ENCODE data around the gene CAMKK1.
"Not testable (repeated sequence)": the region's sequence is repeated elsewhere in the genome, so short reads cannot be mapped to it uniquely, and the experiment has no call there.

The CAMKK1 gene

DNA sequence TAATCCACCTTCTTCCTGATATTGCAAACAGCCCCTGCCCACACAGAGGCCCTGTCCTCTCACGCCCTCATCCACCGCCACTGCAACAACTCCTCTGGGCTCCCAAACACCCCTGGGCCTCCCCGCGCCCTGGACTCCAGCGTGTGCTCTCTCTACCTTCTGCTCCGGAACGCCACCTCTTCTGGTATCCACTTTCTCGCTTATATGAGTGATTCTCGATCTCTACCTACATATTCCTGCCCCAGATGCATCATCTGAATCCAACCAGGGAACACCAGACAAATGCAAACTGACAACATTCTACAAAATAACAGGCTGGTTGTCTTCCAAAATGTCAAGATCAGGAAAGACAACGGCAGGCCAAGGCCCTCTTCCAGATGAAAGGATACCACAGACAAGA is 19.0 kb downstream of the CAMKK1 start:
- DNase-seq = no peak

DNA sequence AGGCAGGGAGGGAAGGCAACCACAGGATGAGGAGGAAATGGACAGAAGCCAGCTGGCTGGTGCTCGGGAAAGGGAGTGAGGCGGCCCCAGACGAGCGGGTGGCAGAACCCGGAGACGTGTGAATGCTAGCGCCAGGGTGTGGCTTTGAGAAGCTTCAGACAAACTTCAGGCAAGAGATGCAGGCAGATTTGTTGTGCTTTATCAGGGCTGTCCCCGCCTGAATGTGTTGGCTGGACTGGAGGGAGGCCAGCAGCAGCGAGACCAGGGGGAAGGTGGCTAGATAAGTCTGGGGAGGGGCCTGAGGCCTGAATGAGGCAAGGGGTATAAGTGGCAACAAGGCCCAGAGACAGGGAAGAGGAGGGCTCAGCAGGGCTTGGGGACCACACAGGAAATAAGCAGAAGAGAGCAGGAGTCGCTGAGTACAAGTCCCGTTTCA is 22.0 kb downstream of the CAMKK1 start:
- DNase-seq = peak; percentile 63

DNA sequence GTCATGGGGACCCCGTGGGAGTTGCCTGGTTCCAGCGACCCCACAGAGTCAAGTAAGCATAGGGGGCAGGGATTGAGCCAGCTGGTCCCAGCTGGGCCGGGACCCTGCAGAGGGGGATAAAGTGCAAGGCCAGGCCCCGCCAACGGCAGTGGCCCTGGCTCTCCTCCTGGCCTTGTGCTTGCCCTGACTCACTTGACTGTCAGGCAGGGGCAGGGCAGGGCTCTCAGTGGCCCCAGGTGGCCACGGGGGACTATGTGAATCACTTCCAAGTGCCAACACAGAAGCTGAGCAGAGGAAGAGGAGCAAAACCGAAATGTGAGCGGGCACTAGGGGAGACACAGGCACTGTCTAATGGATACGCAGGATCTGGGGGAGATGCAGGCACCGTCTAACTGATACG is 25.2 kb downstream of the CAMKK1 start:
- DNase-seq = no peak

DNA sequence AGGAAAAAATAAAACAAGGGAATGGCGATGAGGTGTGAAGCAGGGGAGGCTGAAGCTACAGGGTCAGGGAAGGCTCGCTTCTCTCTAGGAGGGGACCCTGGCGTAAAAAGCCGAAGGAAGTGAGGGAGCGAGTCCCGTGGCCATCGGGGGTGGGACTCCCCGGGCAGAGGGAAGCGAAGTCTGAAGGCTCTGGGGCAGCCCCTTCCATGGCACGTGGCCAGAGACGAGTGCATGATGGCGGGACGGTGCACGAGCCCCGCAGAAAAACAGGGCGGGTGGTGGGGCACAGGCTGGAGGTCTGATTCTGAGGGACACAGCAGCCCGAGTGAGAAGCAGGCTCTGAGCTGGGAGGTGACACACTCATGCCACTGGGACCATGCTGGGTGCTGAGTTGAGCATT is 25.7 kb downstream of the CAMKK1 start:
- DNase-seq = no peak

DNA sequence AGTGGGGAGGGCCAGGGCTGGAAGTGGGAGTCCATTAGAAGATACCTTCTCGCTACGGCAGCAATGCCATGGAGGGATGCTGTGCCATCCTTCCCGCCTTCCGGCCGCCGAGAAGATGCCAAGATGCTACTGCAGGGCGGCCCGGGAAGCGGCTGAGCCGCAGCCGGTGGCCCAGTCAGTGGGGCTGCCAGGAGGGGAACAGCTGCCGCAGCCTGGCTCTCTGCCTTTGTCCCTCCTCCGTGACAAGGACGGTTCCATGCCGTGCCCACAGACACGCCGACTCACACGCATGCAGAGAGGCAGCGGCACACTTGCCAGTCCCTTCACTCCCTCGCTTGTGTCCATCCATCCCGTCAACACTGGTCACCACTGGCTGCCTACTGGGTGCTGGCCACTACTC is 26.6 kb downstream of the CAMKK1 start:
- DNase-seq = no peak

DNA sequence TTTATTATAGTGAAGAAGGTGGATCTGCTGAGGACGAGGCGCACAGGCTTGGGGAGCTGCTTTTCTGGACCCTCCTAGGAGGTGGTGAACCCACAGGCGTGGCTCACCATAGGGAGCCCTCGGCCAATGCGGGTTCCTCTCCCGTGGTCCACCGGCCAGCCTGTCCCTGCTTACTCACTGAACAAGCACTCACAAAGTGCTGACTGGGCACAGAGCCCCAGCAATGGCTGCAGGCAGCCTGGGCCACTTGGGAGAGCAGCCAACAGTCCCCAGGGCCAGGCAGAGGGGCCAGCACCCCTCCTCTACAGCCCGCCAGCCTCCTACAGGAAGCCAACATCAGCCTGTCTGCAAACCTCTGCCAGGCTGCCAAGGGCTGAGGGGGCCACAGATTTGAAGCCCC is 27.7 kb downstream of the CAMKK1 start:
- DNase-seq = no peak

DNA sequence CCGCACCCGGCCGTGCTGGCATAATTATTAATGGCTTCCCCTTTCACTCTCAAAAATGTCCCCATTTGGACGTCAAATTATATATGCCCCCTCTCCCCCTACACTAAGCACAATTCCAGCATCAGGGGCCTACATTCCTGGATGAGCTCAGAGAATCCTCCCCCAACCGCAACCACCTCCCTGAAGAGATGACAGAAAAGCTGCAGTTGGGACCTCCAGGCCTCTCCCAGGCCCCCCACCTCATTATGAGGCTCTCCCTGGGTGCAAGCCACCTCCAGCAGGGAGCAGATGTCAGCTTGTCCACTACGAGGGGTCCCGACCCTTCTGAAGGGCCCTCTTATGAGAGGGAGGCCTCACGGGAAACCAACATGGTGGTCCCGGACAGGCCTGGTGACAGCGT is 28.3 kb downstream of the CAMKK1 start:
- DNase-seq = no peak

DNA sequence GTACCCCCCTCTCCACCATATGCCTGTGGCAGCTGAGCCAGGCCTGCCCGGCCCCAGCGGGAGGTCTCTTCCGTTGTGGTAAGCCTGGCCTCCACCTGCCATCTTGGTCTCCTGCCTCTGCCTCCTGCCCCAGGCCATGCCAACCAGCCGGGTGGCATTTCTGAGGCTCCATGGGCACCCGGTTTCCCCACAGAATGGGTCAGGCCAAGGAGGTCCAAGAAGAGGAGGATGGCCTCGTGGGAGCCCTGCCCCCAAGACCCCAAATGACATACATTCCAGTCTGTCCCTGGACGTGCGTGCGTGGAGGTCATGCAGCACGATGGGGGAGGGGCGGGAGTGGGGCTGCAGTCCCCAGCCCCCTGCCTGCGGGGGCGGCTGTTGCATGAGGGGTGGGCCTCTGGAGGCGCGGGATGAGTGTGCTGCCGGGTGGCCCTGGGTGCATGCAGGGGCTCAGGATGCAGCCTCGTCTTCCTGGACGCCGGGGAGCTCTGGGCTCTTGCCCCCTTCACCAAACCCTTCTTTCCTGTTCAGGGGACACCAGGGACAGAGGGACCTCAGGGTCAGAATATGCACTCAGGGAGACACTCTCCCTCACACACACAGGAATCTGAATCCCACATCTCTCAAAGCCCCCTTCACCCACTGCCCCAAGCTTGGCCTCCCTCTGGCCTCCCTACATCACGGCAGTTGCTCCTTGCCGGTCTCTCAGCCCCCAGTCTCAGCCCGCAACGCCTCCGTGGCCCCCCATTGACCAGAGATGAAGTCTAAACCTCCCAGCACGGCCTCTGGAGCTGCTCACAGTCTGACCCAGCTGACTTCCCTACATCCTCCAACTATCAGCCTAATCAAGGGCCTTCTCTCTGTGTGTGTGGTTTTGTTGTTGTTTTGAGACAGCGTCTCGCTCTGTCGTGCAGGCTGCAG is 30.8 kb downstream of the CAMKK1 start:
- DNase-seq = no peak

DNA sequence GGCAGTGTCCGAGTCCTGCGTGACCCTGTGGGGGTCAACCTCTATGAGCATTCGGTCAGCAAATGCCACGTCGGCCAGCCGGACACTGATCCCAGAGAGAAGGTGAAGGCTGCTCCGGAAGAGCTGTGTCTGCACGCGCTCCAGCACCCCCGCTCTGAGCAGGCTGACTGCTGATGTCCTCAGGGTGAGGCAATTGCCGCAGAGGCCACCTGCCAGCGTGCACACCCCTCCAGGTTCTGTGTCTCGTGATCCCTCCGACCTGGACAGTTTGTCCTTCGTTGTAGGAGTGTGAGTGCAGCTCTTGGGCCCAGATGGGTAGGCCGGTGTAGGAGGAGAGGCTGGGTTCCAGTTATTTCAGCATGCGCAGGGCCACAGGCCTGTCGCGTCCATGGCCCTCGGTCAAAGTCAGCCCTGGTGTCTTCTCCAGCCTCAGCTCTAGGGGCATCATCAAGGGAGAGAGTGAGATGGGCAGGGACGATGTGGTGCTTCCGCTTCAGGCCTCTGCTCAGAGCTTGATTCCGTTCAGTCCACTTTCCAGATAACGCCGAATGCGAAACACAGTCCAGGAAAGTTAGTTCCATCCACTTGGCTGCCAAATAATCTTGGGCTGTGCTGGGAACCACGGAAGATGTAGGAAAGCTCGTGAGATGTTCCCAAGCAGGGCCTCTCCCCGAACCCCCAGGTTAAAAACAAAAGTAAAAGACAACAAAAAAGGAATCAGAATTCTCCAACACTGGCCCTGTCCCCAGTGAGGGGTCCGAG is 31.7 kb downstream of the CAMKK1 start:
- DNase-seq = no peak

DNA sequence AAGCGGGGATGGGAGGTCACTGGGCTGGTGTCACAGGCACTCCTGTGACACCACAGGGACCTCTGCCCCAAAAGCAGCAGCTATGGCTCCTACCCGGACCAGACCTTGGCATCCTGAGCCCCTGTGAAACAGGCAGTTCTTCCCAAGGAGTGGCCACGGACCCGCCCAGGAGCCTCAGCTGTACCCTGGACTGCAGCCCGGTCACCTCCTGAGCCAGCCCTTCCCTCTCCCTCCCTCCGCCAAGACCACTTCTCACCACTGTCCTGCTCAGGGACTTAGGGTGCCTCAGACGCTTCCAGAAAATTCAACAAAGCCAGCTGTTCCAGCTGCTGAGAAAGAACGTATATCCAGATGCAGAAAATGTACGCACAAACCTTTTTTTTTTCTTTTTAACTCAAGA is 32.9 kb downstream of the CAMKK1 start:
- DNase-seq = no peak

DNA sequence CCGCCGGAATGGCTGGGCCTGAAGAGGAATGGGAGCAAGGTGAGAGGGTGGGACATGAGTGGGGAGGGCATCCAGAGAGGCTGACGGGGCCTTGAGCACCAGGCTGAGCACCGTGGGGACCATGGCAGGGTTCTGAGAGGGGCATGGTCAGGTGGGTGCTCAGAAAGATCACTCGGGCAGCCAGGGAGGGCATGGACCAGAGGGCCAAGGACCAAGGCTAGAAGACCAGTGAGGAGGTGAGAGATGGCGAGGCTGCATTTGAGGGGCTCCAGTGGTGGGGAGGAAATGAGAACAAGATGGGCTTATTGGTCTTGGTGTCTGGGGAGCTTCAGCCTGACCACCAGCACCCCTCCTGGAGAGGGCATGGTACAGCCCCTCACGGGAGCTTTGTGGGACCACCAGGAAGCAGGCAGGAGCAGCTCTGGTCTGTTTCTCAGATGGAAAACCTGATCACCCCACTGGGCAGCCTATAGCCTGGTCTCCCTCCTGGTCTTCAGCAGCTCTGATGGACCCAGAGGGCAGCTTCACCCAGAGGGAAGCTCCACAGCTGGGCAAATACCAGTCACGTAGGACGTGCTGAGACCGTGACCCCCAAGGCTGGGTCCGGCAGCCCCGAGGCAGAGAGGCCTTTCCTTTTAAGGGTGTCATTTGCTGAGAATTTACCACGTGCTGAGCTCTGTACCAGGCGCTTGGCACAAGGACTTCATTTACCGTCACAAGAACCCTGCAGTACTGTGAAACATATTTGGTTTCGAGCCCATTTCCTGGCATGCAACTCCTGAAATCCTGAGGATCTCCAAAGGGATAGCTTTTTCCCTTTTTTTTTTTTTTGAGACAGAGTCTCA is 35.4 kb downstream of the CAMKK1 start:
- no peak for DNase-seq

DNA sequence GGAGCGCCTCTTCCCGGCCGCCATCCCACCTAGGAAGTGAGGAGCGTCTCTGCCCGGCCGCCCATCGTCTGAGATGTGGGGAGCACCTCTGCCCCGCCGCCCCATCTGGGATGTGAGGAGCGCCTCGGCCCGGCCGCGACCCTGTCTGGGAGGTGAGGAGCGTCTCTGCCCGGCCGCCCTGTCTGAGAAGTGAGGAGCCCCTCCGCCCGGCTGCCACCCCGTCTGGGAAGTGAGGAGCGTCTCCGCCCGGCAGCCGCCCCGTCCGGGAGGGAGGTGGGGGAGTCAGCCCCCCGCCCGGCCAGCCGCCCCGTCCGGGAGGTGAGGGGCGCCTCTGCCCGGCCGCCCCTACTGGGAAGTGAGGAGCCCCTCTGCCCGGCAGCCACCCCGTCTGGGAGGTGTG is 38.6 kb downstream of the CAMKK1 start:
- DNase-seq = not testable (repeated sequence)

DNA sequence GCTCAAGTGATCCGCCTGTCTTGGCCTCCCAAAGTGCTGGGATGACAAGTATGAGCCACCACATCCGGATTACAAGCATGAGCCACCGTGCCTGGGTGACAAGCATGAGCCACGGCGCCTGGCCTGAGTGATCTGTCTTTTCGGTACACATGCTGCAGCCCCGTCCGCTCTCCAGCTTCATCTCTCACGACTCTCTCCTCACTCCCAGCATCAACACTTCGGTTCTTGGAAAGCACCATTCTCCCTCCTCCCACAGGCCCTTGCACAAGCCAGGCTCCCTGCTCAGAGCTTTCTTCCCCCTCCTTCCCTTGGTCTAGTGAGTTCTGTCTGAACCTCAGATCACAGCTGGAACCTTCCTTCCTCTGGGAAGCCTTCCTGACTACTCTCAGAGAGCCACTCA is 40.3 kb downstream of the CAMKK1 start:
- no peak for DNase-seq

DNA sequence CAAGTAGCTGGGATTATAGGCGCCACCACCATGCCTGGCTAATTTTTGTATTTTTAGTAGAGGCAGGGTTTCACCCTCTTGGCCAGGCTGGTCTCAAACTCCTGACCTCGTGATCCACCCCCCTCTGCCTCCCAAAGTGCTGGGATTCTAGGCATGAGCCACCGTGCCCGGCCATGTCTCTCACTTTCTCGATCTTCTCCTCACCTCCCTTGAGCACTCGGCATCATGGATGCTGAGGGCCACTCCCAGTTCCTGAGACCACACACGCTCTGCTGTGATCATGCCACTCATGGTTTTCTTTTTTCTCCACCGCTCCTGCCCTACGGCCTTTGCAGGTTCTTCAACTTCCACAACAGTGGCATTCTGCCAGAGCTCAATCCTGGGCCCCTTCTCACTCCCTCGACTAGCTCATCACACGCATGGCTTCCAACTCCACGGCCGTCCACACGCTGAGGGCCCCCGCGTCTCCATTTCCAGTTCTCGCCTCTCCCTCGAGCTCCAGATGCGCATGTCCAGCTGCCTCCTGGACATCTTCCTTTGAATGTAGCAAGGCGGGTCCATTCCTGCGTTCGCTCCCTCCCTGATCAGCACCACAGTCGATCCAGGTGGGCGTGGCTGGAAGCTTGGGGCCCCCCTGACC is 41.3 kb downstream of the CAMKK1 start:
- no peak for DNase-seq

DNA sequence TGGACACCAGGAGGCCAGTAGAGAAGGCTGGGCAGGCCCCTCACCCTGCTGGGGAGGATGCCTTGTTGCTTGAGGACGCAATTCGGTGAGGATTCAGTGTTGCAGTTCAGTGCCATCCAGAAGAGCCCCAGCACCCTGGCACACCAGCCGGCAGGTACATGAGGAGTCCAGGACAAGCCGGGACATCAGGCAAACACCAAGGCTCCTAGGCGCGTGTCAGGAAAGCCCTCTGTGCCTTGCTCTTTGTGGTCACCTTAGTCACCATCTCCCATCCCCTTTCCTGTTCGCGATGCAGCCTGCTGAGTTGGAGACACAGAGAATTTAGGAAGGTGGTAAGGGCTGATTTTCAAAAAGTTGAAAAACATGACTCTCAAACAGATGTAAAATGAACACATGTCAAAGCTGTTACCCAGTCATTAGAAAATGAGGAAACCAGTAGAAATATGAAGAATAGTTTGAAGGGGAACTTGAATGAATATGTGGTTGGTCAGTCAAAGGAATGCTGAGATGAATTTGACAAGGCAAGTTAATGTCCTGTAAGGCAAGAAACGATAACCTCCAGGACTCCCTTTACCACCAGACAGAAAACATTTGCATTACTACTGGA is 44.5 kb downstream of the CAMKK1 start:
- no peak for DNase-seq

DNA sequence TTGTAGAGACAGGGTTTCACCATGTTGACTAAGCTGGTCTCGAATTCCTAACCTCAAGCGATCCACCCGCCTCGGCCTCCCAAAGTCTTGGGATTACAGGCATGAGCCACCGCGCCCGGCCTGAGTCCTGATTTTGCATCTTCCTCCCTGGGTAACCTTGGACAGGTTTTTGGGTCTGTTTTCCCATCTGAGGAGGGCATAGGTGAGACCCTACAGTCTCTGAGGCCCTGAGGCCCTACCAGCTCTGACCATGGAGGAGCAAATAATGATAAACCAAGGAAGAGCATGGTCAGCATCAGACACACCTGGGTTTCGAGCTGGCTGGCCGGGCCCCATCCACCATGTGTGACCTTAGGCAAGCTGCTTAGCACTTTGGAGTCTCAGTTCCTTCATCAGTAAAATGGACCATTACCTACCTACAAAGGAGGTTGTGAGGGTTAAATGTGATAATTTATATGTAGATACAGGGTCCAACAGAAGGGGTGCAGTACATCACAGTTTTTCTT is 45.6 kb downstream of the CAMKK1 start:
- no peak for DNase-seq

DNA sequence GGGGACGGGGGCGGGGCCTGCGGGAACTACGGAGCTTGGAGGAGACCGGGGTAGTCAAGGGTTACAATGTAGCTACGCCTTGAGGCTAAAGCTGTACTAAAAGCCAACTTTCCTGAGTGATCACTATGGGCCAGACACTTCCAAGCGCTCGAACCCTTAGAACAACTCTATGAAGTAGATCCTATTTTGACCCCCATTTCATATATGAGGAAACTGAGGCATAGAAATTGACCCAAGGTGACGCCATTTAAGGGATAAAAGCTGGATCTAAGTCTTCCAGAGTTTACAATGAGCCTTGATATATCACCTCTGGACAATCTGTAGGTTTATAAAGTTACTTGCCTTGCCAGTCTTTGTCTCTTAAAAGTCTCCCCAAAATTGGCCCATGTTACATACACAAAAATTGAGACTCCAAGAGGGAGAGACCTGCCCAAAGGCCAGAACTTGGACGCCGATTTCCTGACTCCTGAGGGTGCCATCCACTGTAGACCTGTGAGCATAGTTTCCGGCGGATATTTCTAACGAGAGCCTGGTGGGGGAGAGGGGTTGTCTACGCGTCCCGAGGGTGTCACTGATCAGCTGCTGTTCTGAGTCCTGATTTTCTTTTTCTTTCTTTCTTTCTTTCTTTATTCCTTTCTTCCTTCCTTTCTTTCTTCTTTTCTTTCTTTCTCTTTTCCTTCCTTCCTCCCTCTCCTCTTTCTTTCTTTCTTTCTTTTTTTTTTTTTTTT is 46.3 kb downstream of the CAMKK1 start:
- no peak for DNase-seq

DNA sequence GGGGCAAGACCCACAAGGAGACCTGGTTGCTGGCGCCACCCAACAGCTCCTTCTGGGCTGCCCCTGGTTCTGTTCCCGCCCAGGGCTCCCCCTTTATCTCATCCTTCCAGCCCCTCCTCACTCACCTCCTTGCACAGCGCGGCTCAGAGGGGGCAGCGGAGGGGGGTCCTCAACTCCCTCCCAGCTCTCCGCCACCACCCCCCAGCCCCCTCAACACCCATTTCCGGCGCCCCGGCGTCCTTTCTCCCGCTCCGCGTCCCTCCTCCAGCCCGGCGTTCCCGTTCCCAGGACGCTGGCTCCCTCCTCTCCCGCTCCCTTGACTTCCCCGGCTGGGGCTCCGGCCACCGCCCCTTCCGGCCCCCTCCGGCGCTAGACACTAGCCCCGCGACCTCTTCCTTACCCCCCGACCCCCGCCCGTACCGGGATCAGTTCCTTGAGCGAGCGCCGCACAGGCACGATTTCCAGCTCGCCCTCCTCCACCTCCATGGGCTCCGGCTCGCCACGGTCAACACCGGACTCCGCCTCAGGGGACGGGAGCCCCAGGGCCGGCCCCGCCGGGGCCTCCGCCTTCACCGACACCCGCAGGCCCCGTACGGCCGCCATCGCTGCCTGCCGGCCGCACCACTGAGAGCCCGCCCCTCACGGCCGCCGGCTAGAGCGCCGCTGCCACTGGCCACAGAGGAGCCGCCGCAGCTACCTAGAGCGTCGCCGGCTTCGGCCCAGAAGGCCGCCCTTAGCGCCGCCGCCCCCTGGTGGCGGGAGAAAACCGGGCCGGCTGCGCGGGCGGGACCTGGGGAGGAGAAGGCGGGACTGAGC is 47.0 kb downstream of the CAMKK1 start, which contains the start of gene NCBP3:
TSS of gene NCBP3 (minus strand) at position 626 of the 816 bp plus-strand sequence. CDS start at position 603, 23 bp downstream.
- DNase-seq = peak; percentile 96

DNA sequence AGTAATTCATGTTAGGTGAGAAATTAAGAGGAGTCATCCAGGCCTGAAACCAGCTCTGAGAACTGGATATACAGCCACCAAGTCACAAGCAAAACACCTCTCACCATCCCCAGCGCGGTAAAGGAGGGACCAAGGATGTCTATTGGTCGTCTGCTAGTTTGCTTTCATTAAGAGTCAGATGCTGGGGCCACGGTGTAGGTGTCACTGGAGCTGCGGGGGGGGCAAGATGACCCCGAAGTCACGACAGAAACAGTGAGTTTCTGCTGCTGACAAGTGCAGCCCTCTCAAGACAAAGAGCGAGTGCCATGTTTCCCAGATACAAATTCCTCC is 47.6 kb downstream of the CAMKK1 start:
- DNase-seq = peak; percentile 75

DNA sequence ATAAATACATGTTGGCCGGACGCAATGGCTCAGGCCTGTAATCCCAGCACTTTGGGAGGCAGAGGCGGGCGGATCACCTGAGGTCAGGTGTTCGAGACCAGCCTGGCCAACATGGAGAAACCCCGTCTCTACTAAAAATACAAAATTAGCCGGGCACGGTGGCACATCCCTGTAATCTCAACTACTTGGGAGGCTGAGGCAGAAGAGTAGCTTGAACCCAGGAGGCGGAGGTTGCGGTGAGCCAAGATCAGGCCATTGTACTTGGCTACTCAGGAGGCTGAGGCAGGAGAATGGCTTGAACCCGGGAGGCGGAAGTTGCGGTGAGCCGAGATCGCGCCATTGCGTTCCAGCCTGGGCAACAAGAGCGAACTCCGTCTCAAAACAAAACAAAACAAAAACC is 48.3 kb downstream of the CAMKK1 start:
- DNase-seq = not testable (repeated sequence)
